ENCODE data around the gene NAA30.

DNA sequence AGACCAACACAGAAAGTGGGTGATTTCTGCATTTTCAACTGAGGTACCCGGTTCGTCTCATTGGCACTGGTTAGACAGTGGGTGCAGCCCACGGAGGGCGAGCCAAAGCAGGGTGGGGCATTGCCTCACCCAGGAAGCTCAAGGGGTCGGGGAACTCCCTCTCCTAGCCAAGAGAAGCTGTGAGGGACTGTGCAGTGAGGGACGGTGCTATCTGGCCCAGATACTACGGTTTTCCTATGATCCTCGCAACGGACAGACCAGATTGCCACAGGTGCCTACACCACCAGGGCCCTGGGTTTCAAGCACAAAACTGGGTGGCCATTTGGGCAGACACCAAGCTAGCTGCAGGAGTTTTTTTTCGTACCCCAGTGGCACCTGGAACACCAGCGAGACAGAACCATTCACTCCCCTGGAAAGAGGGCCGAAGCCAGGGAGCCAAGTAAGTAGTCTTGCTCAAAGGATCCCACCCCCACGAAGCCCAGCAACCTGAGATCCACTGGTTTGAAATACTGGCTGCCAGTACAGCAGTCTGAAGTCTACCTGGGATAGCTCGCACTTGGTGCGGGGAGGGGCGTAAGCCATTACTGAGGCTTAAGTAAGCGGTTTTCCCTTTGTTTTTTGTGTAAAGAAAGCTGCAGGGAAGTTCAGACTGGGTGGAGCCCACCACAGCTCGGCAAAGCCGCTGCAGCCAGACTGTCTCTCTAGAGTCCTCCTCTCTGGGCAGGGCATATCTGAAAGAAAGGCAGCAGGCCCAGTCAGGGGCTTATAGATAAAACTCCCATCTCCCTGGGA lies 25.5 kb upstream of the NAA30 start:
- TF ChIP-seq BHLHE40 (IDR thresholded peaks at IDR 0.05; ENCODE audit: borderline replicate concordance), result no peak
- no peak for TF ChIP-seq FOXK2 (IDR thresholded peaks at IDR 0.05)
- no peak for TF ChIP-seq L3MBTL2 (conservative IDR thresholded peaks at IDR 0.05)
- no peak for TF ChIP-seq ELF4 (IDR thresholded peaks at IDR 0.05)
- TF ChIP-seq FOXA1 (IDR thresholded peaks at IDR 0.05), result no peak
- TF ChIP-seq HDGF (IDR thresholded peaks at IDR 0.05; ENCODE audit: borderline replicate concordance), result no peak
- no peak for TF ChIP-seq TARDBP (IDR thresholded peaks at IDR 0.05)
